Jurkat, Clone E6-1 (cell line): ENCODE results near the gene WDR18.

Experiments
- DNase-seq: peaks from one replicate; pipeline ENCODE4 v3.0.0-alpha.2; 2011; ENCODE audit warnings: low read depth, low spot score
- H3K4me3 ChIP-seq: 2 replicates; pipeline ENCODE4 v1.5.1; 2011; ENCODE audit warnings: mild to moderate bottlenecking, low read length, control low read depth, moderate library complexity

WDR18 gene

DNA sequence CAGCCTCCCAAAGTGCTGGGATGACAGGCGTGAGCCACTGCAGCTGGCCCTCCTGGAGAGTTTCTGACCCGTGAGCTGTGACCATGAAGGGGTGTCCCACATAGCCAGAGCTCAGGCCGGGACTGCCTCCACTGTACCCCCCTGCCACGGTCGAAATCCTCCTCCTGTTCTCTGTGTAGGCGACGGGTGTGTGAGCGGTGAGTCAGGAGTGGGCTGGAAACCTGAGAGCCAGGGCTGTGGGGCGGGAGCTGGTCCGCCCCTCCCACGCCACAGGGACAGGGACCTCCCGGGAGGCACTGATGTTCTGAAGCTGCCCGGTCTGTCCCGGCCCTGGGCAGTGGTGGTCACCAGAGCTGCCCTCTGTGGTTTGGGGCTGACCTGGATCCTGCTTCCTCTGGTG, 3.9 kb downstream of the WDR18 start:
- DNase-seq, result no peak
- no peak overlapping the region for H3K4me3 ChIP-seq

DNA sequence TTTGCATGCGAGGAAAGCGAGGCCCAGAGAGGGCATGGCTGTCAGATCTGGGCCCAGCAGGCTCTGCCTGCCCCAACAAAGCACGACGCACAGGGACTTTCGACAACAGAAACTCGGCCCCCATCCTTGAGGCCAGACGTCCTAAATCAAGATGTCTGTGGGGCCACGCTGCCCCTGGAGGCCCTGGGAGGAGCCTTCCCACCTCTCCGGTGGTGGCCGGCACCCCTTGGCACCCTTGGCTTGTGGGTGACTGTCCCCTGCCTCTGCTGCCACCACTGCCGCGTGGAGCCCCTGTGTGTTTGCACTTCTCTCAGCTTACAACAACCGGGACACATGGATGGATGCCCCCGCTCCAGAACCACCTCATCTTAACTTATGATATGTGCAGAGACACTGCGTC, 4.4 kb downstream of the WDR18 start:
- no peak overlapping the region for H3K4me3 ChIP-seq
- DNase-seq, result no peak

DNA sequence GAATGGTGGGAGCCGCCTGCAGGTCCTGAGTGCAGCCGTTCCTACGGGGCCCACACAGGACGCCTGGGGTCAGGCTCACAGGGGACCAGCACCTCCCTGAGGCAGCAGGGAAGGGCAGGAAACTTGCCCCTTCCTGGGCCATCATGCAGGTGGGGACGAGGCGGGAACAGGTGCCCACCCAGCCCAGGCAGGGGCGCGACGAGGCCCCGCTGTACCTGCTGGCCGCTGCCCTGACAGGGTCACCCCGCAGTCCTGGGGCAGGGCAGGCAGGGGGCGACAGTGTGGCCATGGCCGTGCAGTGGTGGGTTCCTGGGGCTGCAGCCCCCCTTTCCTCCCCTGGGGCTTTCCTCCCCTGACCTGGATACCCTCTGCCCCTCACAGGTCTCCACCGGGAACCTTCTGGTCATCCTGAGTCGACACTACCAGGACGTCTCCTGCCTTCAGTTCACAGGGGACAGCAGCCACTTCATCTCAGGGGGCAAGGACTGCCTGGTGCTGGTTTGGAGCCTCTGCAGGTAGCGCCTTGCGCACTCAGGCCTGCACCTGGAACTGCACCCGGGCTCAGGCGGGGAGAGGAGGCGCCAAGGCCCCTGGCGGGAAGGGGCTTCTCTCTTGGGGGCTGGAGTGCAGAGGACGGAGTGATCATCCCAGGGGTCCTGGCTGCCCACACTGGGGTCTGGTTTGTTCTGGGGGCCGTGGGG, 5.4 kb downstream of the WDR18 start:
- DNase-seq, result no peak
- H3K4me3 ChIP-seq, result no peak overlapping the region

DNA sequence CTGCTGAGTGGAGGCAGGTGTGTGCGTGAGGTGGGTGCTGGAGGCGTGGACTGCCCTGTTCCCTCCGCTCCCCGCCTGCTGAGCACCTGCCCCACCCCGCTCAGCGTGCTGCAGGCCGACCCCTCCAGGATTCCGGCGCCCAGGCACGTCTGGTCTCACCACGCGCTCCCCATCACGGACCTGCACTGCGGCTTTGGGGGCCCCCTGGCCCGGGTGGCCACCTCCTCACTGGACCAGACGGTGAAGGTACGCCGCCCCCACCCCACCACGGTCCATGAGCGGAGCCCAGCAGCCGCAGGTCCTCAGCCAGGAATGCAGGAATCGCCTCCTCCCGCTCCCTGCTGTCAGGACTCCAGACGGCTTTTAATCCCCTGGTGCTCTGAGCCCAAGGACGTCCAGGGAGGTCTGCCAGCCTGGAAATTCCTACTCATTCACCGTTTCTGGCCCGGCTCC, 6.0 kb downstream of the WDR18 start:
- DNase-seq, result no peak
- no peak overlapping the region for H3K4me3 ChIP-seq

DNA sequence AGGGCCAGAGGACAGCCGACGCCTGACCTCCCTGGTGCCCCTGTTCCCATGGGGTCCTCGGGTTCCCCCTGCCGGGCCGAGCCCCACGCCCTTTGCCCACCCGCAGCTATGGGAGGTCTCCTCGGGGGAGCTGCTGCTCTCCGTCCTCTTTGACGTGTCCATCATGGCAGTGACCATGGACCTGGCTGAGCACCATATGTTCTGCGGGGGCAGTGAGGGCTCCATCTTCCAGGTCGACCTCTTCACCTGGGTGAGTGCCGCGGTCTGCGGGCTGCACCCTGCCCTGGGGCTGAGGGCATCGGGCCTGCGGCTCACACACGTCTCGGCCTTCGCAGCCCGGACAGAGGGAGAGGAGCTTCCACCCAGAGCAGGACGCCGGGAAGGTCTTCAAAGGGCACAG, 6.6 kb downstream of the WDR18 start:
- DNase-seq, result no peak

DNA sequence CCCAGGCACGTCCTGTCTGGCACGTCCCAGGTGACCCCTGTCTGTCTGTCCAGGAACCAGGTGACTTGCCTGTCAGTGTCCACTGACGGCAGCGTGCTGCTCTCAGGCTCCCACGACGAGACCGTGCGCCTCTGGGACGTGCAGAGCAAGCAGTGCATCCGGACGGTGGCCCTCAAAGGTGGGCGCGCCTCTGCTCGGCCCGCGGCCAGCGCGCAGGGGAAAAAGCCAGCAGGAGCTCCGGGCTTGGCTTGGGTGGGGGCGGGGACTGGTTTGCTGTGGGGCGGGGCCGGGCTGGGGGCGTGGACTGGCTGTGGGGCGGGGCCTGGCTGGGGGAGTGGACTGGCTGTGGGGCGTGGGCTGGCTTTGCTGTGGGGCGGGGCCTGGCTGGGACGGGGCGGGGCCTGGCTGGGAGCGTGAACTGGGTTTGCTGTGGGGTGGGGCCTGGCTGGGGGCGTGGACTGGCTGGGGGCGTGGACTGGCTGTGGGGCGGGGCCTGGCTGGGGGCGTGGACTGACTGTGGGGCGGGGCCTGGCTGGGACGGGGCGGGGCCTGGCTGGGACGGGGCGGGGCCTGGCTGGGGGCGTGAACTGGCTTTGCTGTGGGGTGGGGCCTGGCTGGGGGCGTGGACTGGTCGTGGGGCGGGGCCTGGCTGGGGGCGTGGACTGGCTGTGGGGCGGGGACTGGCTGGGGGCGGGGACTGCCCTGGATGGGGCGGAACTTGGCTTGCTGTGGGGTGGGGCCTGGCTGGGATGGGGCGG, 7.2 kb downstream of the WDR18 start:
- DNase-seq, result no peak
- H3K4me3 ChIP-seq, result no peak overlapping the region

More for the DNA sequence above, 6.6 kb downstream of the WDR18 start:
- H3K4me3 ChIP-seq, result no peak overlapping the region

DNA sequence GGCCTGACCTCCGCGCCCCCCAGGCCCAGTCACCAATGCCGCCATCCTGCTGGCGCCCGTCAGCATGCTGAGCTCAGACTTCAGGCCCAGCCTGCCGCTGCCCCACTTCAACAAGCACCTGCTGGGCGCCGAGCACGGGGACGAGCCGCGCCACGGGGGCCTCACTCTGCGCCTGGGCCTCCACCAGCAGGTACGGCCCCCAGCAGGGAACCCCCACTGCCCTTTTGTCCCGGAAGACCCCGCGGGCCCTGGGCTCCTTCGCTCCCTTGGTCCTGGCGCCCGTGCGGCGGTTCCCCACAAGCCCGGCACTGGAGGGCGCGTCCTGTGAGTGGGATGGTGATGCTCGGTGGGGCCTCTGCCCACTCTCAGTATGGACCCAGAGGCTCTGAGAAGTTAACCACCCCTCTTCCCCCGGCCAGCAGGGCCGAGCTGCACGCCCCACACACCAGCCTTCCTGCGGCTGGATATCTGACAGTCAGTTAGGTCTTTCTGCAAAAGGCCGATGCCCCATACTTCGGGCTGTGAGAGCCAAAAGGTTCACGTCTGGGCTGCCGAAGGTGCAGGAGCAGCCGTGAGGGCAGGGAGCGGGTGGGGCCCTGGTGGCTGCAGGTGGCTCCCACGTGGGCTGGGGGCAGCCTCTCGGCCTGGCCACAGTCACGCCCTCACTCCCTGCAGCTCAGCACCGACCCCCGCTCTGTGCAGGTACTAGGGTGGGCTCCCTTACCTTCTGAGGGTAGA, 8.0 kb downstream of the WDR18 start:
- no peak for DNase-seq
- H3K4me3 ChIP-seq, result no peak overlapping the region

DNA sequence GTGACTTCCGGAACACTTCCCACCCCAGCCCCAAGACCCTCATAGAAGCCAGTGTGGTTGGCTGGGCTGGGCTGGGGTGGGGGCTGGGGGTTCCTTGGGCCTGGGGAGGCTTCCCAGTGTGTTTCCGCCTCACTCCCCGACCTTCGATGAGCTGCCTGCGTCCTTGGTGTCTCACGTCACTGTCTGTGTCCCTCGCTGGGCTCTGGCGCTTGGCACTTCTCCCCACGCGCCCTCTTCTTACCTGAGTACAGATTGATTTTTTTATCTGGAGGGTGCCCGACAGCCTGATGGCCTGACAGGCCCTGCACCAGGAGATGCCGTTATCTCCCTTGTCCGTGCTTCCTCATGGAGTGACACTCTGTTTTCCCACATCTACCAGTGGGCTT, 8.5 kb downstream of the WDR18 start:
- no peak for DNase-seq
- no peak overlapping the region for H3K4me3 ChIP-seq

DNA sequence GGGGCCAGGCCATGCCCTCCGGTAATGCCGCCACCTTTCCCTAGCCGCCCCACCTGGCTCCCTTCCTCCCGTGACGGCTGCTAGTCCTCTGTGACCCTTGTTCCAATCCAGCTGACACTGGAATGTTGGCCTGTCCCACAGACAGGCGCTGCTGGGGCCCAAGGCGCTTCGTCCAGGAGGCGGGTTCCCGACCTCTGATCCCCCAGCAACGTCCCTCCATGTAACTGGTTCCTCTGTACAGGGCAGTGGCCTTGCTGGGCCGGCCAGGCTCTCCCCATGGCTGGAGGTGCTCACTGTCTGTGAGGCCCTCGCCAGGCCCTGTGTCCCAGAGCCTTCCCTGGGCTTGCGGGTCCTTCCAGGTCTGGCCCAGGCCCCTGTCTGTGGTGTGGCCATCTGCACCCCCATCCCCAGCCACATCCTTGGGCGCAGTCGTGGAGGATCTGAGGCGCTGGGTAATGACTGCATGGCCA, 9.3 kb downstream of the WDR18 start:
- no peak for DNase-seq
- H3K4me3 ChIP-seq, result no peak overlapping the region

DNA sequence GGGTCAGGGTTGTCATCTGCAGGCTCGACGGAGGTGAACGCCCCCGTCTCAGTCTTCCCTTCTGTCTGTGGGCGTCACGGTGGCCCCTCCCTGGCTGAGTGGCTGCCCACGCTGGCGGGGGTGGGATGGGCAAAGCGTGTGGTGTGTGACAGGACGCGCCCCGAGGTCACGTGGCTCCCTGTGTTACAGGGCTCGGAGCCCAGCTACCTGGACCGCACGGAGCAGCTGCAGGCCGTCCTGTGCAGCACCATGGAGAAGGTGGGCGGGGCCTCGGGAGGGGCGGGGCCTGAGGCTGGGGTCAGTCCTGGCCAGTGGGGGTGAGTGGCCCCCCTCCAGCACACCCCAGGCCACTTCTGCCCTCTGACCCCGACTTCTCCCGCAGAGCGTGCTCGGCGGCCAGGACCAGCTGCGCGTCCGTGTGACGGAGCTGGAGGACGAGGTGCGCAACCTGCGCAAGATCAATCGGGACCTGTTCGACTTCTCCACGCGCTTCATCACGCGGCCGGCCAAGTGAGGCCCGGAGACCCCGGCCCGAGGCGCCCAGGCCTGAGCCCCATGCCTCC, 9.8 kb downstream of the WDR18 start:
- DNase-seq, result no peak
- H3K4me3 ChIP-seq, result no peak overlapping the region

DNA sequence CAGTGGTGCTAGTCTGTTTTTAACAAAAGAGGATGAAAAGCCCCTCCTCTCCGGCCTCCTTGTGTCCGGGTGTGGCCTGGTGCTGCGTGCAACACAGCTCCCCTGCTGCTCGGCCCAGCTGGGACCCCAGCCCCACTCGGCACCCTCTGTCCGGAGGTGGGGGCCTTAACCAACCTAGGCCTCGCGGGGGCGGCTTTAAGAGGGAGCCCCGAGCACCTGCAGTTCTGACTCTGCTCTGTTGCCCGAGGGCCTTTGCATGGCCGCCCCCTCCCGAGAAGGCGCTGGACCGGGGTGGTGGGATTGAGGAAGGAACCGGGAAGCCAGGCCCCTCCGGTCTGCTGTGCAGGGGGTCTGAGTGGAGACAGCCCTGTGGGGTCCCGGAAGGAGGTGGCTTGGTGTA, 10.4 kb downstream of the WDR18 start:
- no peak for DNase-seq
- no peak overlapping the region for H3K4me3 ChIP-seq

DNA sequence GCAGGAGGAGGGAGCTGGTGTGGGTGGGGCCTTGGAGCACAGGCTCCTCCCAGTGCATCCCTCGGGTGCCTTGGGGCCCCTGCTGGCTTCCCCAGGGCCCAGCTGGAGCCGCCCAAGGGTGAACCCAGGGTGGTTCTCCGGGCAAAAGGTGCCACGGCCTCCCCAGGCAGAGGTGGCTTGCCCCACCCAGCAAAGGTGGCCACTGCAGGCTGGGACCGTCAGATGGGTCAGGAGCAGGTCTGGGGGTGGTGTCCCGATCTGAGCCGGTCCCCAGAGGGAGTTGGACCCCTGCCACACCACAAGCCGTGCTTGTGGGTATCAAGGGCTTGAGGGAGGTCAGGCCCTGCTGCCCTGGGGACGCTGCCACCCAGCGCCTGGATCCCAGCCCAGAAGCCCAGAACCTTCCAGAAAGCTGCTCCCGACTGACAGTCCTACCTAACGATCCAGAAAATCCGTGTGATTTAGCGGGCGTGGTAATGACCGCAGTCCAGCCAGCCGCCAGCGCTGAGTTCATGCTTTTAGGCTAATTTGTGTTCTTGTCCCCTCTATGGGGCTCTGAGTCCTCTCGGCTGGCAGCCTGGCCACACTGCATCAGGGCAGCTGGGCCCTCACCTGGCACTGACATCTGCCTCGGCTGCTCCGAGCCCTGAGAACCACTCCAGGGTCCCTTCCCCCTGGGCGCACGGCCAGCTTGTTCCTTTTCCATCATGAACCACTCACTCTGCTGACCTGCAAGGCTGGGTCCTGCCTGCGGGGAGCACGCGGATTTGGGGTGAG, 11.1 kb downstream of the WDR18 start:
- no peak overlapping the region for H3K4me3 ChIP-seq
- DNase-seq, result no peak

DNA sequence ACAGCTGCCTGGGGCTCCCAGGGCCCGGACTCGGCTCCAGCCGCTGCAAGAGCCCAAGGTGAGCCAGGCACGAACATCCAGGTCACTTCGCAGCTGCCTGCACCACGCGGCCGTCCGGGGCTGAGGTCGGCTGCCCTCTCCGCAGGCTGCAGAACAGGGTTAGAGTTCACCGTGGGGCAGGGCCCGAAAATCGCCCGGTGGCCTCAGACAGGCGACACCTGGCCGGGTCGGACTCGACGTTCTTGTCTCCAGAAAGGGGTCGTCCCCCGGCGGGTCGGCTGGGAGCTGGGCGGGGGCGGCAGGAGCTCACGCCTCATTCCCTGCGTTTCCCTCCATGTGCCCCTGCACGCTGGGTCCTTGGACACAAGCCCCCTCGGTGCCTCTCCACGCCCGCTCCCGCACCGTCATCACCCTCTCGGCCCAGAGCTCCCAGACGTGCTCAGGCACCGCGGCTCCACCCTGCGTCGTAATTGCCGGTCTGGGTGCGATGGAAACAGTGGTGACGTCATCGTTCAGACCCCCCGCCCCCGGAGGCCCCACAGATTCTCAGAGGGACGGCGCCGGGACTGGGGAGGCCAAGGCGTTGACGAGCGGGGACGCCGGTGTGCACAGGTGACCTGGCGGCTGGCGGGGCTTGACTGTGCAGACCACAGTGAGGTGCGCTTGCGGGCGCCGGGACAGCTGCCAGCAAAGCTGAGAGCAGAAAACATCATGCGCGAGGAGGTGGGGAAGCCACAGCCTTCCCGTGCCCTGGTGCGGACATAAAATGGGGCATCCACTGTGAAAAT, 12.1 kb downstream of the WDR18 start:
- no peak for DNase-seq
- no peak overlapping the region; the same call in 1 of the 2 replicates for H3K4me3 ChIP-seq

DNA sequence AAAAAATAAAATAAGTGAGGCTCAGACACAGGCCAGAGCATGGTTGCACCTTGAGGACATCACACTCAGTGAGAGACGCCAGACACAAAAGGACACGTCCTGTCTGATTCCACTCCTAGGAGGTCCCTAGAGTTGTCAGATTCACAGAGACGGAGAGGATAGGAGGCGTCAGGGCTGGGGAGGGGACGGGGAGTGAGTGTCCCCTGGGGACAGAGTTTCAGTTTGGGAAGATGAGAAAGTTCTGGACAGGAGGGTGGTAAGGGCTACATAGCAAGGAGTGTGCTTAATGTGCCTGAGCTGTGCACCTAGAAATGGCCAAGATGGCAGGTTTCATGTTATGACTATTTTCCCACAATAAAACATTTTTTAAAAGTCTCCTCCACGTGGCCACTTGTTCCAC, 13.9 kb downstream of the WDR18 start:
- no peak overlapping the region for H3K4me3 ChIP-seq
- DNase-seq, result no peak

DNA sequence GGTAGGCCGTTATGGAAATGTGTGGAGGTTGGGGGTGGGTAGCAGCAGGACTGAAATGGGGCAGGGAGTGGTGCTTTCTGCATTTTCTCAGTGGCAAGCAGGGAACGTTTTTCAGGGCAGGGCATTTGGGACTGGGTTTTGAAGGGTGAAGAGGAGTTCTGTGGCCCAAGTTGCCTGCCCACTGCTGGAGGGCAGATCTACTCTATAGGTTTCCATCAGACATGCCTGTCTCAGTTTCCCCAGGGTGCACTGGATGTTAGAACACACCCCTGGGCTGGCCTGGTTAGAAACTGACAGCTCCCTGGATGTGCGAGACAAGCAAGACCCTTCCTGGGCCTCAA, 15.2 kb downstream of the WDR18 start:
- H3K4me3 ChIP-seq, result no peak overlapping the region

DNA sequence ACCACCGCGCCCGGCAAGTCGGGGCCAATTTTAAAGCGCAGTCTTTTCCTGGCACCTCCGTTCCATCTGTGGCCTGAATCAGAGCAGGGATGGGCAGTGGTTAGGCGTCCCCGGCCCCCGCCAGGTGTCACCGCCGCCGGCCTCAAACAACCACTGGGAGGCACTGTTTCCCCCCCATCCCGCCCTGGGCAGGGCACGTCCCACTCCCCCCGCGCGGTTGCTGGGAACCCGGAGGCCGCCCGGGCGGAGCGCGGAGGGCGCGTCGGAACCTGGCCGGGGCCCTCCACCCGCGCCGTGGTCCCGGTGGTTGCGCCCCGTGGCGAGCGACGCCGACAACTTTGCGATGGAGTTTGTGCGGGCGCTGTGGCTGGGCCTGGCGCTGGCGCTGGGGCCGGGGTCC, 15.9 kb downstream of the WDR18 start, which contains the start of gene GRIN3B:
GRIN3B (plus strand) TSS at position 325 of the 400 bp plus-strand sequence; CDS start at position 344, 19 bp downstream.
- no peak for DNase-seq
- no peak within 1 kb of the TSS for H3K4me3 ChIP-seq

More for the DNA sequence above, 15.2 kb downstream of the WDR18 start:
- no peak for DNase-seq

DNA sequence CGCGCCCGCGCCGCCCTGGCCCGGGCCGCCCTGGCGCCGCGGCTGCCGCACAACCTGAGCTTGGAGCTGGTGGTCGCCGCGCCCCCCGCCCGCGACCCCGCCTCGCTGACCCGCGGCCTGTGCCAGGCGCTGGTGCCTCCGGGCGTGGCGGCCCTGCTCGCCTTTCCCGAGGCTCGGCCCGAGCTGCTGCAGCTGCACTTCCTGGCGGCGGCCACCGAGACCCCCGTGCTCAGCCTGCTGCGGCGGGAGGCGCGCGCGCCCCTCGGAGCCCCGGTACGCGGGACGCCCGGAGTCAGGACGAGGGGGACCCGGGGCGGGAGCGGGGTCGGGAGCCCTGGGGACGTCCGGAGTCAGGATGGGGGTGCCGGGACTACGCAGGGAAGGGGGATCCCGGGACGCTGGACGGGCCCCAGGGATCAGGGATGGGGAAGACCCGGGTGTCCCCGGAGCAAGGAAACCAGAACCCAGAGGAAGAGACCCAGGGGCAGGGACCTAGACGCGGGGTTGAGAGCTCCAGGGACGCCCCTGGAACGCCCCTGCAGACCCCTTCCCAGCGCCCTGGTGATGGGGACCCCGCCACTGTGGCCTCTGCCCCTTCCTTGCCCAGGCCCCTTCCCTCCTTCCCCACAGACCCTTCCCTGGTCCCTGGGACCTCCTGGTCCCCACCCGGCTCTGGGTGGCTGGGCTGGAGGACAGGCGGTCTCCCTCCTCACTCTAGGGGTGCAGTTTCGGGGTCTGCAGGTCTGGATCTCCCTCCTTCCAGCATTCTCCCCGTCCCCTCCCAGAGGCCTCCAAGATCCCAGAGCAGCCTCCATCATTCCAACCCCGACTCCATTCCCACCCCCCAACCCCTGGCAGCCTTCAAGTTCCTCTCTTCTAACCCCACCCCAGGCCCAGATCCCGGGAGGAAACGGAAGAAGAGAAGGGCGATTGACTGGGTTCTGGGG, 16.7 kb downstream of the WDR18 start:
- no peak overlapping the region for H3K4me3 ChIP-seq
- DNase-seq, result no peak
